B cell (primary cell): Measurements from ENCODE around the gene TIAM2.

Experiments
- EZH2 ChIP-seq: IDR thresholded peaks from 2 replicates; pipeline ENCODE4 v1.6.1; 2012; ENCODE audit warnings: borderline replicate concordance, low read depth, mild to moderate bottlenecking, moderate library complexity, low read length; ENCODE audit not compliant: insufficient read depth, poor library complexity, severe bottlenecking
- TF ChIP-seq, protein P1 (sequence below): fragments of 200-600 bp; IDR thresholded peaks from one replicate; pipeline ENCODE4 v1.8.0; 2022; ENCODE audit warnings: antibody characterized with exemption, mild to moderate bottlenecking

DNA sequence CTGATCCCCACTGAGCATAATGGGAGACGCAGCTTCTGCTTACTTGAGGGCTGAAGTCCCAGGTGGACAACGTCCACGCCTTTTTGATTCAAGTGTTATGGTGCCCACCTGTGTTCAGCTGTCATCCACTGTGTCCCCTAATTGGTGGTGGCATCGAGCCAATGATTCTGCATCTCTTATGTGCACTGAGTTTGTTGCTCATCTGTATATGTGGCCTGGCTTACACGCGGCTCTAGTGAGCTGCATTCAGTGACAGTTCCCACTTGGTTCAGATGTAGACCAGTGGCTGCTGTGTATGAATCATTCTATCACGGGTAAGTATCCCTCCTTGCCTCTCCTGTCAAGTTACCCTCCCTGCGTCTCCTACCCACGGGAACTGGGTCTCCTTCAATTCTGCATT is 137.5 kb downstream of the TIAM2 start:
- TF ChIP-seq, protein P1, sequence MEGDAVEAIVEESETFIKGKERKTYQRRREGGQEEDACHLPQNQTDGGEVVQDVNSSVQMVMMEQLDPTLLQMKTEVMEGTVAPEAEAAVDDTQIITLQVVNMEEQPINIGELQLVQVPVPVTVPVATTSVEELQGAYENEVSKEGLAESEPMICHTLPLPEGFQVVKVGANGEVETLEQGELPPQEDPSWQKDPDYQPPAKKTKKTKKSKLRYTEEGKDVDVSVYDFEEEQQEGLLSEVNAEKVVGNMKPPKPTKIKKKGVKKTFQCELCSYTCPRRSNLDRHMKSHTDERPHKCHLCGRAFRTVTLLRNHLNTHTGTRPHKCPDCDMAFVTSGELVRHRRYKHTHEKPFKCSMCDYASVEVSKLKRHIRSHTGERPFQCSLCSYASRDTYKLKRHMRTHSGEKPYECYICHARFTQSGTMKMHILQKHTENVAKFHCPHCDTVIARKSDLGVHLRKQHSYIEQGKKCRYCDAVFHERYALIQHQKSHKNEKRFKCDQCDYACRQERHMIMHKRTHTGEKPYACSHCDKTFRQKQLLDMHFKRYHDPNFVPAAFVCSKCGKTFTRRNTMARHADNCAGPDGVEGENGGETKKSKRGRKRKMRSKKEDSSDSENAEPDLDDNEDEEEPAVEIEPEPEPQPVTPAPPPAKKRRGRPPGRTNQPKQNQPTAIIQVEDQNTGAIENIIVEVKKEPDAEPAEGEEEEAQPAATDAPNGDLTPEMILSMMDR = no peak
- TF ChIP-seq EZH2 = no peak
